Spinal cord (tissue), 10 donors: ENCODE measurements around the gene NRG3. TPM values are rescaled to one million over a fixed set of nuclear protein-coding genes. Genes with fewer than 3 reads are reported as not detected.

Experiments
- DNase-seq, 6 donors: peaks; one replicate each; pipeline versions ENCODE4 v3.0.0 to v3.0.0-alpha.2; 2013 to 2015; ENCODE audit warnings: low spot score in 6 of 6, low read depth in 4 of 6
- H3K27ac ChIP-seq: one replicate; pipeline ENCODE4 v1.5.1; 2013; ENCODE audit warnings: low read depth, low read length, control low read depth
- H3K27me3 ChIP-seq: one replicate; pipeline ENCODE4 v1.6.1; 2013; ENCODE audit warnings: low read length; ENCODE audit not compliant: control insufficient read depth, insufficient read depth
- H3K36me3 ChIP-seq: one replicate; pipeline ENCODE4 v1.6.1; 2013; ENCODE audit warnings: low read length; ENCODE audit not compliant: control insufficient read depth, insufficient read depth
- H3K4me1 ChIP-seq: one replicate; pipeline ENCODE4 v1.6.1; 2013; ENCODE audit warnings: low read length; ENCODE audit not compliant: control insufficient read depth, insufficient read depth
- H3K4me3 ChIP-seq: one replicate; pipeline ENCODE4 v1.5.1; 2013; ENCODE audit warnings: low read depth, low read length, control low read depth
- H3K9me3 ChIP-seq: one replicate; pipeline ENCODE4 v1.6.1; 2013; ENCODE audit warnings: low read length; ENCODE audit not compliant: control insufficient read depth, insufficient read depth
- WGBS: methylation state at CpG from one replicate; pipeline ENCODE4 v1.1.5; 2013; ENCODE audit warnings: missing lambda C conversion rate; ENCODE audit not compliant: insufficient coverage; 5-methylcytosine and 5-hydroxymethylcytosine counted together
- polyA plus RNA-seq, 2 donors: library from polyadenylated mRNA; unstranded; fragments of 120-200 nt; gene quantifications; one replicate each; pipeline ENCODE4 v1.2.1, GENCODE V29; 2013; ENCODE audit not compliant: insufficient read length in 2 of 2
- total RNA-seq, 2 donors: library from RNA; depleted of rRNA in 1 of 2; stranded (reverse); fragments of 120-200 nt in 1 of 2; fragments of >200 nt in 1 of 2; gene quantifications; one replicate each; pipeline versions ENCODE4 v1.2.3 to v1.2.4, GENCODE V29; 2013 to 2014
- donor health status: healthy.

The NRG3 gene
- total and polyA plus RNA-seq, 4 donors: 10.2 to 53.9 (median 33.6) TPM

GRCh38 chr10:82089327-82089726 is 214.3 kb downstream of the NRG3 start:
- H3K27me3 ChIP-seq: no peaks in the 10 kb centered on the region
- H3K4me3 ChIP-seq: no peak overlapping the region
- DNase-seq: peak in 4 of 6 donors; percentile 15 to 87 (median 42)
- H3K4me1 ChIP-seq: no peaks in the 10 kb centered on the region
- H3K36me3 ChIP-seq: no peaks in the 10 kb centered on the region
- 33% methylated on average over 1 of the region's 2 CpGs for WGBS
- no peaks in the 10 kb centered on the region for H3K9me3 ChIP-seq
- H3K27ac ChIP-seq: no peak overlapping the region

GRCh38 chr10:82091413-82091812 is 216.4 kb downstream of the NRG3 start:
- Histone ChIP-seq H3K27ac (no peak overlapping the region), H3K4me1 (no peaks in the 10 kb centered on the region), H3K9me3 (no peaks in the 10 kb centered on the region), H3K27me3 (no peaks in the 10 kb centered on the region), H3K36me3 (no peaks in the 10 kb centered on the region), H3K4me3 (no peak overlapping the region)
- DNase-seq: no peak
- 33% methylated on average over 1 of the region's 4 CpGs for WGBS

DNA sequence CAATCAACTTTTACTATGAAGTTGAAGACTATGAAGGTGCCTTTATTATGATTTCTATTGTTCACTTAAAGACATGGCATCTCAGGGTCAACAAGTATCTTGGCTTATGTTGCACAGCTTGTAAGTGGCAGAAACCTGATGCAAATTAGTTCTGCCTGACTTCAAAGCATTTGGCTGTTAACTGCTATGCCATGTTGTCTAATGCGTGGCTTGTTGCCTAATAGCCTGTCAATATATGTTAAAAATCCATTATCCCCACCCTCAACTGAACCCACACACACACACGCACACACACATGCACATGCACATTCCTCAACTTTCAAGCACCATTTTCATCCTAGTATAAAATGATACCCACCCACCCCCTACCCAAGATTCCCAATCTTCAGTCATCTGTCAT is 217.1 kb downstream of the NRG3 start:
- WGBS: 100% methylated on average over 1 of the region's 2 CpGs
- Histone ChIP-seq H3K27me3 (no peaks in the 10 kb centered on the region), H3K4me1 (no peaks in the 10 kb centered on the region), H3K4me3 (no peak overlapping the region), H3K27ac (no peak overlapping the region), H3K9me3 (no peaks in the 10 kb centered on the region), H3K36me3 (no peaks in the 10 kb centered on the region)
- peak in 2 of 6 donors; percentile 19 to 35 for DNase-seq

- 83% methylated on average over 1 of the region's 2 CpGs for WGBS
- H3K36me3 ChIP-seq: no peaks in the 10 kb centered on the region
- H3K9me3 ChIP-seq: no peaks in the 10 kb centered on the region
- no peak overlapping the region for H3K4me3 ChIP-seq
- H3K27ac ChIP-seq: no peak overlapping the region
- no peaks in the 10 kb centered on the region for H3K4me1 ChIP-seq
- H3K27me3 ChIP-seq: no peaks in the 10 kb centered on the region
- DNase-seq: no peak
Observed at GRCh38 chr10:82124713-82125112, 249.7 kb downstream of the NRG3 start.

GRCh38 chr10:82128527-82128926 is 253.5 kb downstream of the NRG3 start:
- no peaks in the 10 kb centered on the region for H3K36me3 ChIP-seq
- no peaks in the 10 kb centered on the region for H3K9me3 ChIP-seq
- H3K27me3 ChIP-seq: no peaks in the 10 kb centered on the region
- DNase-seq: no peak
- 92% methylated on average over 1 of the region's 2 CpGs for WGBS
- no peak overlapping the region for H3K27ac ChIP-seq
- no peak overlapping the region for H3K4me3 ChIP-seq
- H3K4me1 ChIP-seq: no peaks in the 10 kb centered on the region

DNA sequence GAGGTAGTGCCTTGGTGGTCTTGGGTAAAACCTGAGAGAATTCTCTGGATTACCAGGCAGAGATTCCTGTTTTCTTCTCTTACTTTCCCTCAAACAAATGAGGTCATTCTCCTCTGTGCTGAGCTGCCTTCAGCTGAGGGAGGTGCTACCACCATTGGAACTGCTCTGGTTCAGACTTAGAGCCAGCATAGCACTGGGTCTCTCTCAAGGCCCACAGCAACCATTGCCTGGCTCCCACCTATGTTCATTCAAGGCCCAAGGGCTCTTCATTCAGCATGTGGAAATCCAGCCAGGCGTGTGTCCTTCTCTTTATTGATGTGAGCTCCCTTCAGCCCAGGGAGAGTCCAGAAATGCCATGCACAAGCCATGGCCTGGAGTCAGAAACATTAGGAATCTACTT is 261.1 kb downstream of the NRG3 start:
- H3K27me3 ChIP-seq: no peaks in the 10 kb centered on the region
- no peaks in the 10 kb centered on the region for H3K4me1 ChIP-seq
- H3K36me3 ChIP-seq: no peaks in the 10 kb centered on the region
- no peak overlapping the region for H3K27ac ChIP-seq
- no peaks in the 10 kb centered on the region for H3K9me3 ChIP-seq
- 70% methylated on average over 1 of the region's 1 CpG for WGBS
- no peak overlapping the region for H3K4me3 ChIP-seq
- DNase-seq: peak in 1 of 6 donors; percentile 68

DNA sequence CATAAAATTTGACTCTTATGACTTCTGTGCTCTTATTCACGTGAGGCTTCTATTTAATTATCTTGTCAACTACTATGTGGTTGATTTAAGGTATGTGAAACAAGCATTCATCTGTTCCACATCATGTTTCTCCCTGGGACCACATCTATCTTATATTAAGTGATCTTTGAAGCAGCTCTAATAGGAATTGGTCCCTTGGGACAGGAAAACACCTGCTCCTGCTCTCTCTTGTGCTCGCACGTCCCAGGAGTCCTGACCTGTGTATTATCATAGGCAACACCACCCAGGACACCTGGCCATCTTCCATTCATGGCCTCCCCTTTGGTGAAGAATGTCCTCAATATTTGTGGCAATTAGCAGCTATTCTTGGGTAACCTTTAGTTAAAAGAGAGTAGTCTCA is 269.2 kb downstream of the NRG3 start:
- Histone ChIP-seq H3K9me3 (no peaks in the 10 kb centered on the region), H3K27ac (no peak overlapping the region), H3K4me1 (no peaks in the 10 kb centered on the region), H3K27me3 (no peaks in the 10 kb centered on the region), H3K4me3 (no peak overlapping the region), H3K36me3 (no peaks in the 10 kb centered on the region)
- WGBS: no CpG with 5 or more reads among the region's 3 CpGs
- no peak for DNase-seq

- no peak overlapping the region for H3K4me3 ChIP-seq
- no peaks in the 10 kb centered on the region for H3K36me3 ChIP-seq
- H3K27me3 ChIP-seq: no peaks in the 10 kb centered on the region
- DNase-seq: no peak
- no peak overlapping the region for H3K27ac ChIP-seq
- no peaks in the 10 kb centered on the region for H3K9me3 ChIP-seq
- peaks cover 6% of the 10 kb centered on the region for H3K4me1 ChIP-seq
- WGBS: no CpG with 5 or more reads among the region's 1 CpG
Observed at GRCh38 chr10:82148764-82149163, 273.8 kb downstream of the NRG3 start.

GRCh38 chr10:82149674-82150073 is 274.7 kb downstream of the NRG3 start:
- Histone ChIP-seq H3K36me3 (no peaks in the 10 kb centered on the region), H3K4me3 (no peak overlapping the region), H3K4me1 (peaks cover 6% of the 10 kb centered on the region), H3K27ac (no peak overlapping the region), H3K27me3 (no peaks in the 10 kb centered on the region), H3K9me3 (no peaks in the 10 kb centered on the region)
- peak in 1 of 6 donors; percentile 47 for DNase-seq
- WGBS: 39% methylated on average over 3 of the region's 4 CpGs

DNA sequence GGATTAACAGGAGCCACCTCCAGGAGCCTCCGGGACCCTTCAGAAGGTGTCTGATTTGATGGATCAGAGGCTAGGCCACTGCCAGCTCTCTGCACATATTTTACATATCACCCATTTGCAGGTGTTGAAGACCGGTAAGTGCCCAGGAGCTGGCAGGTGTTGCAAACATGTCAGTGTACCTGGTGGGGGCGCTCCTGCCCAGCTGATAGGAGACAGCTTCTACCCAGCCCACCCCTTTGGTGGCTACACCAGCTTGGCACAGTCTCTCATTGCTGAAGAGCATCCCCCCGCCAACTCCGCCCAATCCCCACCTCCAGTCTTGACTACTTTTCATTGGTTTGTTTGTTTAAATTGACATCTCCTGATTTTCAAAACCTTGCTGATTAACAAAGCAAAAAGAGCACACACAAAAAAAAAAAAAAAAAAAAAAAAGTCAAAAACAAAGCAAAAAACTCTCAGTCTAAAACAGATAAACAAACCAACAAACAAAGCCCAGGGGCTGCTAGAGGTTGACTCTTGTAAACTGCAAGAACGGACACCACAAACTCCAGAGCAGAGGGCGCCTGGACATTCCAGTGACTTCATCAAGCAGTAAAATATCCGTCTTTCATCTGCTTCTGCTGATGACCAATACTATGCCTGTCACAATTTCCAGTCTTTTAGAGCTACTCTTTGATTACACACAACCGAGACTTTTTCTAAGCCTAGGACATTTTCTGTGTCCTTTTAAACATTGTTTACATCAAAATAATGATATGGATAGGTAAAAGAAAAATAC is 275.3 kb downstream of the NRG3 start:
- Histone ChIP-seq H3K9me3 (no peaks in the 10 kb centered on the region), H3K36me3 (no peaks in the 10 kb centered on the region), H3K27me3 (no peaks in the 10 kb centered on the region), H3K4me3 (no peak overlapping the region), H3K27ac (no peak overlapping the region), H3K4me1 (peaks cover 6% of the 10 kb centered on the region)
- peak in 2 of 6 donors; percentile 23 to 34 for DNase-seq
- 93% methylated on average over 3 of the region's 9 CpGs for WGBS
